Hepatocyte (in vitro differentiated cells): Measurements from ENCODE around the gene NCOA7. TPM values are rescaled to one million over a fixed set of nuclear protein-coding genes. Genes with fewer than 3 reads are reported as not detected.

Experiments used
- DNase-seq: peaks from one replicate; pipeline ENCODE4 v3.0.0-alpha.2; 2016; ENCODE audit warnings: low spot score
- H2AFZ ChIP-seq: fragments of 200-600 bp; sonication (generic); 2 replicates; pipeline ENCODE4 v1.6.0; 2016; ENCODE audit warnings: antibody characterized with exemption, mild to moderate bottlenecking
- H3K27ac ChIP-seq: fragments of 200-600 bp; sonication (generic); 2 replicates; pipeline ENCODE4 v1.5.1; 2016; ENCODE audit warnings: mild to moderate bottlenecking
- H3K27me3 ChIP-seq: fragments of 200-600 bp; sonication (generic); 2 replicates; pipeline ENCODE4 v1.6.1; 2016
- H3K36me3 ChIP-seq: fragments of 200-600 bp; sonication (generic); replicated peaks from 2 replicates; pipeline ENCODE4 v1.5.1; 2016; ENCODE audit warnings: low read depth; ENCODE audit not compliant: insufficient read depth
- H3K4me1 ChIP-seq: fragments of 200-600 bp; sonication (generic); 2 replicates; pipeline ENCODE4 v1.5.1; 2016; ENCODE audit warnings: mild to moderate bottlenecking, moderate library complexity; ENCODE audit not compliant: insufficient read depth
- H3K4me2 ChIP-seq: fragments of 200-600 bp; sonication (generic); 2 replicates; pipeline ENCODE4 v1.6.0; 2016
- H3K4me3 ChIP-seq: fragments of 200-600 bp; sonication (generic); 2 replicates; pipeline ENCODE4 v1.5.1; 2016; ENCODE audit warnings: mild to moderate bottlenecking
- H3K79me2 ChIP-seq: fragments of 200-600 bp; sonication (generic); 2 replicates; pipeline ENCODE4 v1.6.0; 2017; ENCODE audit warnings: mild to moderate bottlenecking
- H3K9me2 ChIP-seq: fragments of 200-600 bp; sonication (generic); replicated peaks from 2 replicates; pipeline ENCODE4 v1.6.0; 2017; ENCODE audit warnings: mild to moderate bottlenecking; ENCODE audit not compliant: insufficient read depth
- H3K9me3 ChIP-seq: fragments of 200-600 bp; sonication (generic); 2 replicates; pipeline ENCODE4 v1.5.1; 2016; ENCODE audit warnings: low read depth, mild to moderate bottlenecking
- H4K20me1 ChIP-seq: fragments of 200-600 bp; sonication (generic); 2 replicates; pipeline ENCODE4 v1.6.0; 2016; ENCODE audit warnings: mild to moderate bottlenecking; ENCODE audit not compliant: insufficient read depth, poor library complexity, severe bottlenecking
- EZH2 ChIP-seq: fragments of 200-600 bp; sonication (generic); IDR thresholded peaks from 2 replicates; pipeline ENCODE4 v1.6.1; 2016; ENCODE audit warnings: antibody characterized with exemption, mild to moderate bottlenecking, borderline replicate concordance
- EZH2phosphoT487 ChIP-seq: fragments of 200-600 bp; sonication (generic); IDR thresholded peaks from one replicate; pipeline ENCODE4 v1.6.1; 2018; ENCODE audit warnings: antibody characterized with exemption, mild to moderate bottlenecking, low read depth, moderate library complexity; ENCODE audit not compliant: unreplicated experiment, severe bottlenecking
- WGBS: methylation state at CpG from one replicate; pipeline ENCODE4 v1.1.6; 2016; ENCODE audit warnings: low lambda C conversion rate; ENCODE audit errors: missing lambda C conversion rate; 5-methylcytosine and 5-hydroxymethylcytosine counted together
- polyA plus RNA-seq: library from polyadenylated mRNA; unstranded; fragments of >200 nt; fragmentation: Nextera tagmentation; extraction: Ambion mirVana; gene quantifications from 2 replicates; pipeline ENCODE4 v1.2.1, GENCODE V29; 2016
- total RNA-seq: library from RNA; depleted of rRNA; stranded (reverse); fragments of >200 nt; gene quantifications from 2 replicates; pipeline ENCODE4 v1.2.3, GENCODE V29; 2014
- TF ChIP-seq, protein P1 (sequence below): fragments of 200-600 bp; sonication (generic); IDR thresholded peaks from 2 replicates; pipeline ENCODE4 v1.5.1; 2016; ENCODE audit warnings: antibody characterized with exemption, mild to moderate bottlenecking; ENCODE audit not compliant: poor library complexity

The NCOA7 gene
- total and polyA plus RNA-seq, 2 experiments from 2014 or later = 17.3 to 42.0 TPM

DNA sequence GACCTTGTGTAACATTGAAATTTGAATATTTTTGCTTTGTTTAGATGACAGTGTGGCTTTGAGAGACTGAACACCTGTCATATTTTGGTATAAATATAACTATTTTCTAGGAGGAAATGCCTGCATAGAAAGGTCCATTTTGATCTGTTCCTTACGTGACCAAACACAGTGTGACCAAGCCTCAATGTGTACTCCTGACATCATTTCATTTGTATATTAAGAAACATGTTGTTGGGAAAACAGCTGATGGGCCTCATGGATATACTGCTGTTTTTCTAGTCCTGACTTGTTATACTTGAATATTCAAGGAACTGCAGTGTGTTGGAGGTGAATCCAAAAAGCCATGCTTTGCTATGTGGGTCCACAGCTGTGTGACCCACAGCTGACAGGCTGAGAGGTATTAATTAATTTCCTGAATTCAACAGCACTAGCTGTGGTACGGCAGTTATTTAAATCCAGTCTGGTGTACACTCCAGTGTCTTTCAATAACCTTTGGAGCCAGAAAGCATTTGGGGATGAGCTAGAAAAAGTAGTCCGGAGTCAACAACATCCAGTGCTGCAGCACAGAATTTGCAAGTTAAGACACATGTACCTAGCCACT is 18.9 kb downstream of the NCOA7 start:
- no peak for TF ChIP-seq EZH2
- TF ChIP-seq, protein P1, sequence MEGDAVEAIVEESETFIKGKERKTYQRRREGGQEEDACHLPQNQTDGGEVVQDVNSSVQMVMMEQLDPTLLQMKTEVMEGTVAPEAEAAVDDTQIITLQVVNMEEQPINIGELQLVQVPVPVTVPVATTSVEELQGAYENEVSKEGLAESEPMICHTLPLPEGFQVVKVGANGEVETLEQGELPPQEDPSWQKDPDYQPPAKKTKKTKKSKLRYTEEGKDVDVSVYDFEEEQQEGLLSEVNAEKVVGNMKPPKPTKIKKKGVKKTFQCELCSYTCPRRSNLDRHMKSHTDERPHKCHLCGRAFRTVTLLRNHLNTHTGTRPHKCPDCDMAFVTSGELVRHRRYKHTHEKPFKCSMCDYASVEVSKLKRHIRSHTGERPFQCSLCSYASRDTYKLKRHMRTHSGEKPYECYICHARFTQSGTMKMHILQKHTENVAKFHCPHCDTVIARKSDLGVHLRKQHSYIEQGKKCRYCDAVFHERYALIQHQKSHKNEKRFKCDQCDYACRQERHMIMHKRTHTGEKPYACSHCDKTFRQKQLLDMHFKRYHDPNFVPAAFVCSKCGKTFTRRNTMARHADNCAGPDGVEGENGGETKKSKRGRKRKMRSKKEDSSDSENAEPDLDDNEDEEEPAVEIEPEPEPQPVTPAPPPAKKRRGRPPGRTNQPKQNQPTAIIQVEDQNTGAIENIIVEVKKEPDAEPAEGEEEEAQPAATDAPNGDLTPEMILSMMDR = no peak
- no peak for TF ChIP-seq EZH2phosphoT487
- 98% methylated on average over 3 of the region's 3 CpGs for WGBS
- H3K9me2 ChIP-seq = no peaks in the 10 kb centered on the region
- H3K27me3 ChIP-seq = no peaks in the 10 kb centered on the region
- no peak overlapping the region for H2AFZ ChIP-seq
- no peaks in the 10 kb centered on the region for H3K4me1 ChIP-seq
- no peaks in the 10 kb centered on the region for H3K9me3 ChIP-seq
- no peak for DNase-seq
- no peak overlapping the region for H3K4me3 ChIP-seq
- no peak overlapping the region for H3K27ac ChIP-seq
- H3K36me3 ChIP-seq = no peaks in the 10 kb centered on the region
- peaks cover 47% of the 10 kb centered on the region for H3K79me2 ChIP-seq
- H4K20me1 ChIP-seq = no peaks in the 10 kb centered on the region
- no peak overlapping the region for H3K4me2 ChIP-seq

DNA sequence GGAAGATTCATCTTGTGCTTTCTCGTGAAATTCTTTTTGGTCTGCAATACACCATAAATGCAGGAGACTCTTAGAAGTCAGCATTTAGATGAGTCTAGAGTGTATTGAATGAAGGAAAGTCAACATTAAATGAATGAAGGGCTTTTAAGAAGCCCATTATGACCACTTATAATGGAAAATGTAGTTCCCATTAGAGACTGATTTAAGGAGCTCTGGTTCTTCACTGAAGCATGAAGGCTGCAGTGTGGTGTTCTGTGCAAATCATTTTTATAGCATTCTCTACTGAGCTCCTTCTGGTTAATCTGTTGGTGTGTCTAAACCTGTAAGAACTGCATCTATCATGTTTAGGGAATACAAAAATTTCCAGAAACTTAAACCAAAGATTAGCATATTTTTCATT is 19.7 kb downstream of the NCOA7 start:
- H3K27me3 ChIP-seq = no peaks in the 10 kb centered on the region
- H2AFZ ChIP-seq = no peak overlapping the region
- no peaks in the 10 kb centered on the region for H3K36me3 ChIP-seq
- H4K20me1 ChIP-seq = no peaks in the 10 kb centered on the region
- H3K4me1 ChIP-seq = no peaks in the 10 kb centered on the region
- no peak overlapping the region for H3K4me3 ChIP-seq
- H3K79me2 ChIP-seq = peaks cover 48% of the 10 kb centered on the region
- TF ChIP-seq EZH2 (no peak), EZH2phosphoT487 (no peak)
- TF ChIP-seq, protein P1 = no peak
- no peak overlapping the region for H3K4me2 ChIP-seq
- no peaks in the 10 kb centered on the region for H3K9me3 ChIP-seq
- no peaks in the 10 kb centered on the region for H3K9me2 ChIP-seq
- H3K27ac ChIP-seq = no peak overlapping the region
- WGBS = 69% methylated on average over 1 of the region's 1 CpG
- DNase-seq = no peak

DNA sequence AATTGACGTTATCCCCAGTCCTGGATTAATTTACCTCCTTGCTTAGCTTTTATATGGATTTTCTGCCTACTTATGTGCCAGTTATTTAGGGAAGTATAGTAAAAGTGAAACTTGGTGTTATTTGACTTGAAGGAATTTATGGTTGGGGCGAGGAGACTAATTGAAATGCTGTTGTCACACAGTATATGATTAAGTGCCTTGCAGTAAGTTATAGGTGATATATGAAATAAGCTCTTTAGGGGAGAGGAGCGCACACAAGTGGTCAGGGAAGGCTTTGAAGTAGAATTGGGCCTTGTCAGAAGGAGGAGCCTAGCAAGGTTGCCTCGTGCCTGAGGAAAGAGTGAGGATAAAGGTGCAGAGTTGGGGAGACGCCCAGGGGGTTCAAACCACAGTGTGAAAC is 20.5 kb downstream of the NCOA7 start:
- peaks cover 54% of the 10 kb centered on the region for H3K79me2 ChIP-seq
- 82% methylated on average over 5 of the region's 5 CpGs for WGBS

More for the DNA sequence above, 20.5 kb downstream of the NCOA7 start:
- no peak overlapping the region for H3K27ac ChIP-seq
- H4K20me1 ChIP-seq = no peaks in the 10 kb centered on the region
- no peak overlapping the region for H3K4me3 ChIP-seq
- H2AFZ ChIP-seq = no peak overlapping the region
- H3K9me2 ChIP-seq = no peaks in the 10 kb centered on the region
- no peaks in the 10 kb centered on the region for H3K4me1 ChIP-seq
- no peak for TF ChIP-seq EZH2
- TF ChIP-seq, protein P1 = no peak
- TF ChIP-seq EZH2phosphoT487 = no peak
- DNase-seq = no peak
- H3K4me2 ChIP-seq = no peak overlapping the region
- no peaks in the 10 kb centered on the region for H3K9me3 ChIP-seq
- H3K27me3 ChIP-seq = no peaks in the 10 kb centered on the region
- H3K36me3 ChIP-seq = no peaks in the 10 kb centered on the region
